Hippocampal formation (tissue), 2 donors: ENCODE results near the gene STAB1.

Source experiments
- DNase-seq, 2 donors: peaks; one replicate each; lab custom pipeline; 2025; lab: John Stamatoyannopoulos, UW

Gene STAB1

DNA sequence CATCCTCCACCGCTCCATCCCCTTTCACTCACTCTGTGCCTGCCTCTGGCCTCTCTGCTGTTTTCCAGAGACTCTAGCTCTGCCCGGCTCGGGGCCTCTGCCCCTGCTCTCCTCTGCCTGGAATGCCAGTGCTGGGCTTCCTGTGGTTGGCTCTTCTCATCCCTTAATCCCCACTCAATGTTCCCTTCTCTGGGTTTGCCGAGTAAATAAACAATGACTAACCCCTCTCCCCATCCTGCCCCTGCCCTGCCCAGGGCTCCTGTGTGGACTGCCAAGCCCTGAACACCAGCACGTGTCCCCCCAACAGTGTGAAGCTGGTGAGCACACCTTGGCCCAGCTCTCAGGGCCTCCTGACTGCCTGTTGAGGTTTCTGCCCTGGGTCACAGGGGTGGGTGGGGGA is 12.2 kb downstream of the STAB1 start:
- DNase-seq = no peak

DNA sequence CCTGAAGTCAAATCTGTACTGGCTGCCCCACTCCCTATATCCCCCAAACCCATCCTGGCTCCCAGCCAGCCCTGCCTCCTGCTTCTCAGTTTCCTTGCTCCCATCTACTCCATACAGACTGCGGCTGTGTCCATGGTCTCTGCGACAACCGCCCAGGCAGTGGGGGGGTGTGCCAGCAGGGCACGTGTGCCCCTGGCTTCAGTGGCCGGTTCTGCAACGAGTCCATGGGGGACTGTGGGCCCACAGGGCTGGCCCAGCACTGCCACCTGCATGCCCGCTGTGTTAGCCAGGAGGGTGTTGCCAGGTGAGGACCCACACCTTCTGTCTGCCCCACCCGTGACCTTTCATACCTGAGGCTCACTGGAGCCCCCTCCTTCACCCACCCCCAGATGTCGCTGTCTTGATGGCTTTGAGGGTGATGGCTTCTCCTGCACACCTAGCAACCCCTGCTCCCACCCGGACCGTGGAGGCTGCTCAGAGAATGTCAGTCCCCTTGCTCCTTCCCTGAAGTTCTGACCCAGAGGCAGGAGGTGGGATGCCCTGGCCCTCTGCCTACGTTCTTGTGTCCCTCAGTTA is 14.7 kb downstream of the STAB1 start:
- no peak for DNase-seq

DNA sequence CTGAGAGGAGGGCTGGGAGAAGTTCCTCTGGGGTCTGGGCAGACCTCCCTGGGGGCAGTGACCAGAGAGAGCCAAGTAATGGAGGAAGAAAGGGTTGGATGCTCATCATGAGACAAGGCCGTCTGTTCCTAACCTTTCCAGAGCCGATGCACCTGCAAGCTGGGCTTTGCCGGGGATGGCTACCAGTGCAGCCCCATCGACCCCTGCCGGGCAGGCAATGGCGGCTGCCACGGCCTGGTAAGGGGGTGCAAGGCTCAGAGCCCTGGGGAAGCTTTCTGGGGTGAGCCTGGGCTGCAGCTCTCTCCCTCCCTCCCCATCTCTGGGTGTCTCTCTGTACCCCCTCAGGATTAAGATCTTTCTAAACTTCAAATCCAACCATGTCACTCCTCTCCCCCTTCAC is 16.4 kb downstream of the STAB1 start:
- DNase-seq = no peak

DNA sequence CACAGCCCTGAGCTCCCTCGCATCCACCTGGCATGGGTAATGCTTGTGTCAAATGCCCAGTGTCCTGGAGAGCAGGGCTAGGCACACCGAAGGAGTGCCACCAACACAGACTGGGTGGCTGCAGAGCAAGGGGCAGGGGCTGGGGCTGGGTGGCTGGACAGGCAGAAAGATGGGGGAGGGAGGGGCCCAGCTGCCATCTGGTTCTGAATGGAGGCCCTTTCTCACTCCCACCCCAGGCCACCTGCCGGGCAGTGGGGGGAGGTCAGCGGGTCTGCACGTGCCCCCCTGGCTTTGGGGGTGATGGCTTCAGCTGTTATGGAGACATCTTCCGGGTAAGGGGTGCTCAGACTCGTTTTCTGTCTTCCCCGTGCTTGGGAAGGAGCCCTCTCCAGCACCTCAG is 17.0 kb downstream of the STAB1 start:
- DNase-seq = no peak

DNA sequence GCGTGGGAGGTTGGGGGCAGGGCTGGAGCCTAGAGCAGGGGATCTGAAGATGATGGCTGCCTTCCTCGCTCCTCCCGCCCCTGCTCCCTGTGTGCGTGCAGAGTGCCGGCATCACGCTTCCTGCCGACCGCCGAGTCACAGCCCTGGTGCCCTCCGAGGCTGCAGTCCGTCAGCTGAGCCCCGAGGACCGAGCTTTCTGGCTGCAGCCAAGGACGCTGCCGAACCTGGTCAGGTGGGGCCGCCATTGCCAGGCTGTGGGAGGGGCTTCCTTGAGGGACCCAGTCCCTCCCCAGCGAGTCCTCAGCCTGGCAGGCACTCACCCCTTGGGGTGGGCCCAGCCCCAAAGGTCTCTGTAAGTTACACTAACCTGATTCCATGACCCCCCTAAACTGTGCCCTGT is 17.6 kb downstream of the STAB1 start:
- DNase-seq = no peak

DNA sequence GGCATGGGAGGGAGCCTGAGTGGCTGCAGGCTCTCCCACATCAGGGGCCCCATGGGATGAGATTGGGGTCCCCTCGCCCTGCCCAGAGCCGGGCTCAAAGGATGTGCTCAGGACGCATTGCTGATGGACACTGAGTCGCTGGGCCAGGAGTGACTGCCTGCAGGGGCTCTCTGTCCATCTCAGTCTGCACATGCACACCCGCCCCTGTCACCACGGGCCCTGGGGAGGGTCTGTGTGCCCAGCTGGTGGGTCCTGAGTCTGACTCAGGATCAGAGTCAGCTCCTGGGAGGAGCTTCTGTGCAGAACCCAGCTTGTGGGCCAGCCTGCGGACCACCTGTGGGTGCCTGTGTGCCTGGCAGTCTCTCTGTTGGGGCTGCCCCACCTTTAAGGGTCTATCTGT is 18.1 kb downstream of the STAB1 start:
- no peak for DNase-seq

DNA sequence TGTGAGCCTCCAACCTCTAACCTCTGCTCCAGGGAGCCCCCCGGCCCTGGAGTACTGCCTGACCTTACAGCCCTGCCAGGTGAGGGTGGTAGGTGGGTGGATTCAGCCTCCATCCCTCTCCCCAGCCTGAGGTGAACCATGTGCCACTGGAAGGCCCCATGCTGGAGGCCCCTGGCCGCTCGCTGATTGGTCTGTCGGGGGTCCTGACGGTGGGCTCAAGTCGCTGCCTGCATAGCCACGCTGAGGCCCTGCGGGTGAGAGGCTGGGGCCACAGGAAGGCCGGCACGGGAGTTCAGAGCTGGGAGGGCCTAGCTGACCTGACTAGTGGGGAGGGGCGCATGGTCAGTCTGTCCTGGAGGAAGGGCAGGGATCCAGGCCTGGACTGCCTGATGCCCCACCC is 19.4 kb downstream of the STAB1 start:
- no peak for DNase-seq

DNA sequence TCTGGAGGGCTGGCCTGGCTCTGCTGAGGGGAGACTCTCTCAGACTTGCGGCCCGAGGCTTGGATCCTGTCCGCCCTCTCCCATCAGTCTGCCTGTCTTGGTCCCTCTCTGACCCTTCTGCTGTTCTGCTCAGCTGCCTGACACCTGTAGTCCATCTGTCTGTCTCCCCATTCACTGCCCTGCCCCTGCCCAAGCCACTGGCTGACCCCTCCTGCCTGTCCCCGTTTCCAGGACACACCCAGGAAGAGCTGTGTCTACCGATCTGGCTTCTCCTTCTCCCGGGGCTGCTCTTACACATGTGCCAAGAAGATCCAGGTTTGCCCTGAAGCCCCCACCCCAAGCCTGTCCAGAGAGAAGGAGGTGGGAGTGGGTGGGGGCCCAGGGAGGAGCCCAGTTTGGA is 20.1 kb downstream of the STAB1 start:
- DNase-seq = no peak

DNA sequence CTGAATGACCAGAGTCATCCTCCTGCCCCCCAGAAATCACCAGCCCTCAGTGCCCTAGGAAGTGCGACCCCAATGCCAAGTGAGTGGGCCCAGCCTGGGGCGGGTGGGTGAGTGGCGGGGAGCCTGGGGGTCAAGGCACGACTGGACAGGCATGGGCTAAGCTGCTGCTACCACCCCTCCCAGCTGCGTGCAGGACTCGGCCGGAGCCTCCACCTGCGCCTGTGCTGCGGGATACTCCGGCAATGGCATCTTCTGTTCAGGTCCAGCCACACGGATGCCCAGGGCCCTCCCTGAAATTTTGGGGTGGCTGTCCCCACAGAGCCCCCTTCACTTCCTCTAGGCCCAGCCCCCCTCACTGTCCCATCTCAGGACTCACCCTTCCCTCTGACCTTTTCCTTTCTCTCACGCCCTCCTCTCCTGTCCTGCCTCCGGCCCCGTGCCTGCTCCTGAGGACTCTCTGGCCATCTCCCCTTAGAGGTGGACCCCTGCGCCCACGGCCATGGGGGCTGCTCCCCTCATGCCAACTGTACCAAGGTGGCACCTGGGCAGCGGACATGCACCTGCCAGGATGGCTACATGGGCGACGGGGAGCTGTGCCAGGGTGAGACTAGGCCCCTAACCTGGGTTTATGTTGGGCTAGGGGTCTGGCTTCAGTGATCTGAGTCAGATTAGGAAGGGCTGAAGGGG is 21.5 kb downstream of the STAB1 start:
- DNase-seq = no peak

DNA sequence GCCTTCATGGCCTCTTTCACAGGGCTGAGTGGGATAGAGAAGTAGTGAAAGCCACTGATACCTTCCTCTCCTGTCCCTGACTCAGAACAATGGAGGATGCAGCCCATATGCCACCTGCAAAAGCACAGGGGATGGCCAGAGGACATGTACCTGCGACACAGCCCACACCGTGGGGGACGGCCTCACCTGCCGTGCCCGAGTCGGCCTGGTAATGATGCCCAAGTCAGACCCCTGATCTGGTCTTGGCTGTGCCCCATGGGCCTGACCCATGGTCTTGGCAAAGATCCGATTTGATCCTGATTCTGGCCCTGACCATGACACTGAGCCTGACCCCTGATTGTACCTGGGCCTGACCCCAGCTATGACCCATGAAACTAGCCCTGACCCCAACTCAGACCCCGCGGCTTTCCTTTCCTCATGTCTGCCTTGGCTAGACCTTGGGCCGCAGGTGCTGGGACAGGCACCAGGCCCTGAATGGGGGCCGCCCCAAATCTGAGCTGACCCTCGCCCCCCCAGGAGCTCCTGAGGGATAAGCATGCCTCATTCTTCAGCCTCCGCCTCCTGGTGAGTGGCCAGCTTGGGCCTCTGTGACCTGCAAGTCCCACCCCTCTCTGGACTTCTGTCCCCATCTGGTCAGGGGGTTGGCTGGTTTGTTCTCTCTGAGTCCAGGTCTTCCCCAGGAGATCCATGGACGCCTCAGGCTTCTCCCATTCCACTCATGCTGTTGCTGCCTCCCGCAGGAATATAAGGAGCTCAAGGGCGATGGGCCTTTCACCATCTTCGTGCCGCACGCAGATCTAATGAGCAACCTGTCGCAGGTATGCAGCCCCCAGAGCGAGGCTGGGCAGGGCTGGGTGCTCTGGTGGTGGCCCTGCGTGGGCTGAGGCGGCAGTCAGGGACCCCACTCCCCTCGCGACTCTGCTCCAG is 22.9 kb downstream of the STAB1 start:
- no peak for DNase-seq

DNA sequence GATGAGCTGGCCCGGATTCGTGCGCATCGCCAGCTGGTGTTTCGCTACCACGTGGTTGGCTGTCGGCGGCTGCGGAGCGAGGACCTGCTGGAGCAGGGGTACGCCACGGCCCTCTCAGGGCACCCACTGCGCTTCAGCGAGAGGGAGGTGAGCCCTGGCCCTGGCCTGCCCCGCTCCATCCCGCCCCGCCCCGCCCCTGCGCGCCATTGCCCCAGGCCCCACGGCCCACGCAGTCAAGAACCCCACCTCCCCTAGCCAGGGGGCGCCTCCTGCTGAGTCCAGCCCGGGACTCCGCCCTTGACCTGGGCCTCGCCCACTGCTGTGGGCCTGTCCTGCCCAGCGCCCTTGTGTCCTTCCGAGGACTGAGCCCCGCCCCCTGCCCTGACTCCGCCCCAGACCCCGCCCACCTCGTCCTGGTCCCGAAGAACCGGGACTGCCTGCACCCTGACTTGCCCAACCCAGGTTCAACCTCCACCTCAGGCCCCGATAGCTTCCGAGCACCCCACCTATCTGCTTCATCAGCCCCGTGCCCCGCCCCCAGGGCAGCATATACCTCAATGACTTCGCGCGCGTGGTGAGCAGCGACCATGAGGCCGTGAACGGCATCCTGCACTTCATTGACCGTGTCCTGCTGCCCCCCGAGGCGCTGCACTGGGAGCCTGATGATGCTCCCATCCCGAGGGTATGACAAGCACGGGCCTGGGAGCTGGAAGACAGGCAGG is 23.7 kb downstream of the STAB1 start:
- no peak for DNase-seq

DNA sequence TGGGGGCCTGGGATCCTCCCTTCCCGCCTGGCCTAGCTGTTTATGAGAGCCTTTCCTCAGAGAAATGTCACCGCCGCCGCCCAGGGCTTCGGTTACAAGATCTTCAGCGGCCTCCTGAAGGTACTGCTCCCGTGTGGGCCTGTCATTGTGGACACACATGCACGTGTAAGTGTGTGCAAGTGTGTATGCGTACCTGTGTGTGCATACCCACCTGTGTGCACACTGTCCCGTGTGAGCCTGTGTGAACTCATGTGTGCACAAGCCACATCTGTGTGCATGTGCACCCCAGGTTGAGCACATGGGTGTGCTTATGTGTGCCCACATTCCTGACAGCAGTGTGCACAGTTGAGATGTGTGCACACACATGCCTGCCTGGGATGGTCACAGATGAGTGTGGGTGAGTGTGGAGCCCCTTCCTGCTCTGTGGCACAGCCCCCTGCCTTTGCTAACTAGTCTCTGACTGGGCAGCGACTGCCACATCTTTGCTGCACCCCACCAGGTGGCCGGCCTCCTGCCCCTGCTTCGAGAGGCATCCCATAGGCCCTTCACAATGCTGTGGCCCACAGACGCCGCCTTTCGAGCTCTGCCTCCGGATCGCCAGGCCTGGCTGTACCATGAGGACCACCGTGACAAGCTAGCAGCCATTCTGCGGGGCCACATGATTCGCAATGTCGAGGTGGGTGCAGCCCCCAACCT is 24.5 kb downstream of the STAB1 start:
- no peak for DNase-seq

DNA sequence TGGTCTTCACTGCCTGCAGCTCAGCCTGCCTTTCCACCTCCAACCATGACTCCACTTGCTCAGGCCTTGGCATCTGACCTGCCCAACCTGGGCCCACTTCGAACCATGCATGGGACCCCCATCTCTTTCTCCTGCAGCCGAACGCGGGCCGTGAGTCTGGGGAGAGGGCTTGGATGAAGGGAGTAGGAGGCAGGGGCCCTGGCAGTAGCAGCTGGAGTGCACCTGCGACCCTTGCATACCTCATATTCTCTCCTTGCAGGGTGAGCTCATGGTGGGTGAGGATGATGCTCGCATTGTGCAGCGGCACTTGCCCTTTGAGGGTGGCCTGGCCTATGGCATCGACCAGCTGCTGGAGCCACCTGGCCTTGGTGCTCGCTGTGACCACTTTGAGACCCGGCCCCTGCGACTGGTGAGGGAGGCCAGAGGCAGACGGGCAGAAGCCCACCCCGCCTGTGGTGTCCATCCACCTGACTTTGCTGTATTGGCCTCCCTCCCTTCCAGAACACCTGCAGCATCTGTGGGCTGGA is 25.1 kb downstream of the STAB1 start:
- no peak for DNase-seq

DNA sequence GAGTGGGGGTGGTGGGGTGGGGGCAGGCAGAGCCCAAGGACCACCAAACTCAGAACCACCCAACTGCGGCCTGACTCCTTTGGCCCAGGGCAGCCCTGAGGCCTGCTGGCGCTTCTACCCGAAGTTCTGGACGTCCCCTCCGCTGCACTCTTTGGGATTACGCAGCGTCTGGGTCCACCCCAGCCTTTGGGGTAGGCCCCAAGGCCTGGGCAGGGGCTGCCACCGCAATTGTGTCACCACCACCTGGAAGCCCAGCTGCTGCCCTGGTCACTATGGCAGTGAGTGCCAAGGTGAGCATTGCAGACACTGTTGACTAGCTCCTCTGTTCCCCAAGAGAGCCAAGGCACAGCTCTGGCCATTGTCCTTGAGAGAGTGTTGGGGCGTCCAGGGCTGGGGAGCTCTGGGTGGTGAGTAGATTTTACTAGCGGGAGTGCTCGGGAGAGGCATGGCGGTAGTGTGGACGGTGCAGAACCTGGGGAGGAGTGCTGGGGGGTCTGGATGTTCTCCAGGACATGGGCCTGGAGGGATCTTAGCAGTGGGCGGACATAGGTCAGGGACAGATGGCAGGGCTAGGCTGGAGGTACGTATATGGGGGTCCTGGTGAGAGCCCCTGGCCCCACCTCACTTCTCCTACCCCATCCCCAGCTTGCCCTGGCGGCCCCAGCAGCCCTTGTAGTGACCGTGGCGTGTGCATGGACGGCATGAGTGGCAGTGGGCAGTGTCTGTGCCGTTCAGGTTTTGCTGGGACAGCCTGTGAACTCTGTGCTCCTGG is 25.8 kb downstream of the STAB1 start:
- no peak for DNase-seq

DNA sequence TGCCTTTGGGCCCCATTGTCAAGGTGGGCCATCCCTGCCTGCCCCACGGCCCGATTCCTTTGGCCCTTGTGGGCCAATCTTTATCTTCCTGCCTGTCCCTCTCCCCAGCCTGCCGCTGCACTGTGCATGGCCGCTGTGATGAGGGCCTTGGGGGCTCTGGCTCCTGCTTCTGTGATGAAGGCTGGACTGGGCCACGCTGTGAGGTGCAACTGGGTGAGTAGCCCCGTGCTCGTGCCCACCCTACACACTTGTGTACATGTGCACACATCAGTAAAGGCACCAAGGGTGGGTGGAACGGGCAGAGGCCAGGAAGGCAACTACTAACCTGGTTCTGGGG is 26.3 kb downstream of the STAB1 start:
- no peak for DNase-seq

DNA sequence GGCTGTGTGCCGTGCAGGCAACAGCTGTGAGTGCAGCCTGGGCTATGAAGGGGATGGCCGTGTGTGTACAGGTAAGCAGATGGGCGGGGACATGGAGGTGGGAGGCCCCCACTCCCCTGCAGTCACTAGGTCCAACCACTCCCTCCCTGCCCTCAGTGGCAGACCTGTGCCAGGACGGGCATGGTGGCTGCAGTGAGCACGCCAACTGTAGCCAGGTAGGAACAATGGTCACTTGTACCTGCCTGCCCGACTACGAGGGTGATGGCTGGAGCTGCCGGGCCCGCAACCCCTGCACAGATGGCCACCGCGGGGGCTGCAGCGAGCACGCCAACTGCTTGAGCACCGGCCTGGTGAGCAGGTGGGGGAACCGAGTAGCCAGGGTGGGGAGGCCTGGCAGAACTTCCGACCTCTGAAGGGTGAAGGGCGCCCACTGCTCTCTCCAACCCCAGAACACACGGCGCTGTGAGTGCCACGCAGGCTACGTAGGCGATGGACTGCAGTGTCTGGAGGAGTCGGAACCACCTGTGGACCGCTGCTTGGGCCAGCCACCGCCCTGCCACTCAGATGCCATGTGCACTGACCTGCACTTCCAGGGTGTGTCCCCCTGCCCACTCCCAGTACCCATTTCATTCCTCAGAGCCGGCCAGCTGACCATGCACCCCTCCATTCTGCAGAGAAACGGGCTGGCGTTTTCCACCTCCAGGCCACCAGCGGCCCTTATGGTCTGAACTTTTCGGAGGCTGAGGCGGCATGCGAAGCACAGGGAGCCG is 26.9 kb downstream of the STAB1 start:
- no peak for DNase-seq

DNA sequence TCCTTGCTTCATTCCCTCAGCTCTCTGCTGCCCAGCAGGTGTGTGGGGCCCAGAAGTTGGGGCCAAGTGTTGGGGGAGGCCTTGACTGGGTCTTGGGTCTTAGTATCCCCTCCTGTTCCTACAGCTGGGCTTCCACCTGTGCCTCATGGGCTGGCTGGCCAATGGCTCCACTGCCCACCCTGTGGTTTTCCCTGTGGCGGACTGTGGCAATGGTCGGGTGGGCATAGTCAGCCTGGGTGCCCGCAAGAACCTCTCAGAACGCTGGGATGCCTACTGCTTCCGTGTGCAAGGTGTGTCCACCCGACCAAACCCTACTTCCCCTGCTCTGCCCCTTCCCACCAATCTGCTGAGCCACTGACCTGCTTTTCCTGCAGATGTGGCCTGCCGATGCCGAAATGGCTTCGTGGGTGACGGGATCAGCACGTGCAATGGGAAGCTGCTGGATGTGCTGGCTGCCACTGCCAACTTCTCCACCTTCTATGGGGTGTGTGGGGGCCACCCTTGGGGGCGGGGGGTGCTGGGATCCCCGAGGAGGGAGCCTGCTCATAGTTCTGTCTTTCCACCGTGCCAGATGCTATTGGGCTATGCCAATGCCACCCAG is 27.6 kb downstream of the STAB1 start:
- DNase-seq = no peak

DNA sequence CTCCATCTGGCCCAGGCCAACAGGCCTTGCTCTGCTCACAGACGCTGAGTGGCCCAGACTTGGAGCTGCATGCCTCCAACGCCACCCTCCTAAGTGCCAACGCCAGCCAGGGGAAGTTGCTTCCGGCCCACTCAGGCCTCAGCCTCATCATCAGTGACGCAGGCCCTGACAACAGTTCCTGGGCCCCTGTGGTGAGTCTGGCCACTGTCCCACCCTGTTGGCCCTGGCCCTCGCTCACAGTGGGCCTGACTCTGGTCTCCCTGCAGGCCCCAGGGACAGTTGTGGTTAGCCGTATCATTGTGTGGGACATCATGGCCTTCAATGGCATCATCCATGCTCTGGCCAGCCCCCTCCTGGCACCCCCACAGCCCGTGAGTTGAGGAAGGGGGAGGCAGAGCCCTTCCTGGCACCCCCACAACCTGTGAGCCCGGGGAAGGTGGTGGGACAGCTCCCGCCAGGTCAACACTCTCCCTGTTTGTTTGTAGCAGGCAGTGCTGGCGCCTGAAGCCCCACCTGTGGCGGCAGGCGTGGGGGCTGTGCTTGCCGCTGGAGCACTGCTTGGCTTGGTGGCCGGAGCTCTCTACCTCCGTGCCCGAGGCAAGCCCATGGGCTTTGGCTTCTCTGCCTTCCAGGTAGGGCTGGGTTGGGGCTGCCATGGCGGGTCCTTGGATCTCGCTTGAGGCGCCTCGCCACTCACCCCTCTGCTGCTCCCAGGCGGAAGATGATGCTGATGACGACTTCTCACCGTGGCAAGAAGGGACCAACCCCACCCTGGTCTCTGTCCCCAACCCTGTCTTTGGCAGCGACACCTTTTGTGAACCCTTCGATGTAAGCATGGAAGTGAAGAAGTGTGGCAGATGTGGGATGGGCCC is 28.5 kb downstream of the STAB1 start:
- no peak for DNase-seq

DNA sequence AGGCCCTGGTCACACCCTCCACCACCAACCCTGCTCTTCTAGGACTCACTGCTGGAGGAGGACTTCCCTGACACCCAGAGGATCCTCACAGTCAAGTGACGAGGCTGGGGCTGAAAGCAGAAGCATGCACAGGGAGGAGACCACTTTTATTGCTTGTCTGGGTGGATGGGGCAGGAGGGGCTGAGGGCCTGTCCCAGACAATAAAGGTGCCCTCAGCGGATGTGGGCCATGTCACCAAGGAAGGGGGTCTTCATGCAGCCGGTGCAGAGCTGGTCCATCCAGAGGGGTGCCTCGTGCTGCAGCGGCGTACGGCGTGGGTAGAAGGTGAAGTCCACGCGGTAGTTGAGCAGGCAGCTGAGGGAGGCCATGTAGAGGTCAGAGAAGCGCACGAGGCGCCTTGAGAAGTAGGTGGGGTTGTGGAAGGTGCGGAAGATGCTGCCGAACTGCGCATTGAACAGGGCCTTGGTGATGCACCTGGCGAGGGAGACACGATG is 29.2 kb downstream of the STAB1 start:
- no peak for DNase-seq
